ENCODE data around the gene CCDC85A.

CCDC85A gene

DNA sequence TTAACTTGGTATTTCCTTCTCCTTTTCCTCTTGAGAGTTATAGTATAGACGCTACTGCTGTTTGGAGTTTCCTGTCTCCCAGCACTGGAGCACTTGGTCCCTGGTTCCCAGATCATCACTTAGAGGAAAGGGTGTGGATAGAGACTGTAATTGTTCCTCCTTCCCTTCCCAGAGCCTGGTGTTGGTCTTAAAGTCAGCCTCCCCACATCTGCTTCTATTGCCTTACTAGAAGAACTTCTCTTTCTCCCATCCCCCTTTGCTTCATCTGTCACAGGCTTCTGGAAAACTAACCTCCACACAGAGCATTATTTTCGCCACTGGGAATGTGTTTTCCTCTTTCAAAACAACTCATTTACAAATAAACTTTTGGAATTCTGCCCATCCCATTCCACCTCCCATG is 131.0 kb downstream of the CCDC85A start:
- DNase-seq: no peak

DNA sequence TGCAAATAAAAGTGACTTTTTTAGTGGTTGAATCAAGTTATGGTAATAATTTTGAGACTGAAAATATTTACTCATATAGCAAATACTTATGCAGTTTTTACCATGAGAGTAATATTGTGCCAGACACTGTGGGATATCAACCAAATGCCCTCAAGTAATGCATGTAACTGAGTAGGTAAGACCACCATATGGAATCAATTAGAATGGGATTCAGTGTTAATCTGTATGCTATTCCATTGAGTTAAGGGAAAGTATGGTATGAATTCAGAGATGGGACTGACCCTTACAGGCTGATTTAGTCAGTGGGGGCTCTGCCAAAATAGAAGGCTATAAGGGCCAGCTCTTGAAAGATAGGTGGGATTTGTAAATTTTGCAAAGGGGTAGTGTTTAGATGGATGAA is 131.6 kb downstream of the CCDC85A start:
- no peak for DNase-seq

- DNase-seq: no peak
These were observed 132.2 kb downstream of the CCDC85A start for GRCh38 chr2:56316011-56316410.

DNA sequence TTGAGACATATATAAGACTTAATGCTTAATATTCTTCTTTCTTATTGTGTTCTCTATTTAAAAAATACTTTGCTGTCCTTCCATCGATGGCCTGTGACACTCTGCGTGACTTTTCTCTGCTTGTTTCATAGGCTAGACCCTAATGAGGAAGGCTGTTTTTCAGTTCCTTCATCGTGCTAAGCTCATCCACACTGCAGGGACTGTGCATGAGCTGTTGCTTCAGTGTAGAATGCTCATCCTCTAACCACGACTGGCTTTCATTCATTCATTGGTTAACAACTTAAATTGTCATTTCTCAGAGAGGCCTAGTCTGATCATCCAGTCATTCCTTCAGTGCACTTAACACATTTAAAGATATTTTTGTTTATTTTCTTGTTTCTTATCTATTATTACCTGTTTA is 134.4 kb downstream of the CCDC85A start:
- no peak for DNase-seq

GRCh38 chr2:56325661-56326345 is 142.0 kb downstream of the CCDC85A start:
- DNase-seq: no peak

DNA sequence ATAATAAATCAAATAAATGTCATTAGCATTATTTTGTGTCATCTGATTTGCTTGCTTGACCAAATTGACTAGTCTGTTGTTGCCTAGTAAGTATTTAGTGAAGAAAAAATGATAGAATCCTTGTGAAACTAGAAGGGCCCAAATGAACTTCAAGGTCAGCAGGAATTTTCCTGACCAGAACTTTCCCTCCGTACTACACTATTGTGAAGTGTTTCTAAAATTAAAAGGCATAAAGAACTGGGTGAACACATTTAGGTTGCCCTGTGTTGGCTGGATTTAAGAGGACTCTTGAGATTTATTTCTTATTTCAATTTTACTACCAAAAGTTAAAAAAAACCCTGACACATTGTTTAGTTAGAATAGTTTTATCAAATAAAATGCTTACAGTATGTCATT is 142.6 kb downstream of the CCDC85A start:
- DNase-seq: no peak

DNA sequence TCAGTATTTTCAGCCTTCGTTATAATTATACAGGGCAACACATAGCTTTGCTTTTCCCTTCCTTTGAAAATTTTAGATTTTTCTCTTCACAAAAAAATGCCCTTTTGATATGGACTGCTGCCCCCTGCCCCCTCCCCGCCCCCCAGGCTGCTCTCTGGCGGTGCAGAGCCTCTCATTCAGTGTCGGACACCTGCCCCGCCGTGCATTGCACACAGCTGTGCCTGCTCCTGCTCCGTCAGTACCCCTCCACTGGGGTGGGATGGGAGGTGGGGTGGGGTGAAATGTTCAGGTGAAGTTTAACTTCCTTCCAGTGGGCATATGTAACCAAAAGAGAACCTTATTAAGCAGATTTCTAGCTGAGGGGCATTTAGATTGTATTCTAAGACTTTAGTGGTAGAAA is 148.0 kb downstream of the CCDC85A start:
- DNase-seq: no peak

- no peak for DNase-seq
These were observed 150.2 kb downstream of the CCDC85A start for GRCh38 chr2:56333812-56334485.

GRCh38 chr2:56334622-56335021 is 150.8 kb downstream of the CCDC85A start:
- DNase-seq: no peak

DNA sequence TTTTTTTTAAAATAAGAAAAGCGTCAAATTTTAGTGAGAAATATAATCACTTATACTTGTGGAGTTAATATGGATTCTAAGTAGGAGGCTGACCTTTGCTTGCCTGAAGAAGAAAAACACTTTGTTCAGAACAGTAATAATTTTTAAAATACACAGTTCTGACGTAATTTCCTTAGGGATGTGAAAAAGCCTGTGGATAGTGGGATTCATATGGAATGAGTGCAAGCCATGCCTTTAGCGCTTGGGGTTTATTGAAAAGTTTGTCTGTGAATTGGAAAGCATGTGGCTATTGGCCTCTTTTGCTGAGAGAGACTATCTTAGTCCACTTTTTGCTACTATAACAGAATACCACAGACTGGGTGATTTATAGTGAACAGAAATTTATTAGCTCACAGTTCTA is 151.3 kb downstream of the CCDC85A start:
- DNase-seq: no peak

DNA sequence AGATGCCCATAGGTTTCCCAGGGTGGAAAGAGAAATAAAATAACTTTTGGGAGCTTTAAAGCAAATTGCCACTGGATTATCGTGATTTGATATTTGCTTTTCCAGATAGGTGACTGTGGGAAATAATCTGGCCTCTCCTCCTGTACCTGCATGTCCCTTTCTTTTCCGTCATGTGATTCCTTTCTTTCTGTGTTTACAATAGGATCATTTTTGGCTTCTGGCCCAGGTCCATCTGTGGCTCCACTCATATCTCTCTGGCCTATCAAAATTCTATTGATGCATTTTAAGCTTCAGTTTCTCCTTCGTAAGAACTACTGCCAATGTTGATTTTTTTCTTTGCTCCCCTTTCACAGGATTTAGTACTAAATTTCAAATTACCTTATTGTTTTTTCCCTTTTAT is 153.6 kb downstream of the CCDC85A start:
- no peak for DNase-seq

DNA sequence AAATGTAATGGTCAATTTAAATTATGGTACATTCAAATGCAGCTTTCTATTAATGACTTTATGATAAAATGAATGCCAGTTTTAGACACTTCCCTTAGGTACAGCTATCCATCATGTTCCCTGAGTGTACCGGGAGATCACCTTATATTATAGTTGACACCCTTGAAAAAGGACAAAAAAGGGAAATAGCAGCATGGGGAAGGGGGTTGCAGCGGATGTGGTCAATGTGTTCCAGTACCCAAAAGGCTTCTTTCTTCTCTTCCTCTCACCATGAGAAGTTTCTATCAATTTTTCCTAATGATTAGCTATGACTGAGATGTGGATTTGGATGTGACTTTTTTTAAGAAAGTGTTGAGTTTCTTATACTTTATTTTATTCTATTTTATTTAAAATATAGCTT is 154.4 kb downstream of the CCDC85A start:
- DNase-seq: no peak

GRCh38 chr2:56344771-56345170 is 161.0 kb downstream of the CCDC85A start:
- no peak for DNase-seq

GRCh38 chr2:56347881-56348280 is 164.1 kb downstream of the CCDC85A start:
- DNase-seq: no peak

GRCh38 chr2:56348392-56349210 is 164.8 kb downstream of the CCDC85A start:
- DNase-seq: no peak

GRCh38 chr2:56357655-56358295 is 174.0 kb downstream of the CCDC85A start:
- no peak for DNase-seq

DNA sequence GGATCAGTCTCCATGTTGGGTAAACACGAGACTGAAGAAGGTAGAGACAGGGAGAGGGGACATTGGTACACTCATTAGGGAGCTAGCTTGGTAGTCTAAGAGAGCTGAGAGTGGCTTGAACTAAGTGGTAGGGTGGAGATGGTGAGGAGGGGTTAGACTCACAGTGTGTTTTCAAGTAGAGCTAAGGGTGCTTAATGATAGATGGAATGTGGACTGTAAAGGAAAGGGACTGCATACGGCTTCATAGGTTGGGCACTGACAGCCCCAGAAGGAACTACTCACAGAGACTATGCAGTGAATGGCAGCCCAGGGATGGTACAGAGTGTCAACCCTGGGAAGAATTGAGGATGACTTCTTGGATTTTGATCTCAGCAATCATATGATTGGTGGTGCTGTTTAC is 178.1 kb downstream of the CCDC85A start:
- DNase-seq: no peak

DNA sequence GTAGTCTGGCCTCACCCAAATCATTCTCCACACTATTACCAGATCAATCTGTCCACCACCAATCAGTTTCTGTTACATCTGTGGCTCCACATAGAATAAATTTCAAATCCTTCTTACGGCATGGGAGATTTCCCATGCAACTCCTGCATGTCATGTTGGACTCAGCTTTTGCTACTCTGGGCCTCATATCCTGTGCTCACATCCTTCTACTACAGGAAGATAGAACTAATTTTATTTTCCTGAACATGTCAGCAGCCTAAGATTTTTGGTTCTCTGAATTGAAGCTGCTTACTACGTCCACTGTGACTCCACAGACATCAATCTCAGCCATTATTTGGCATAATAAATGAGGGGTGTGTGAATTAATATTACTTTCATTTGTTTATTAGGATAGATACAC is 181.1 kb downstream of the CCDC85A start:
- DNase-seq: no peak

- no peak for DNase-seq
These were observed 185.5 kb downstream of the CCDC85A start for GRCh38 chr2:56369316-56369715.

DNA sequence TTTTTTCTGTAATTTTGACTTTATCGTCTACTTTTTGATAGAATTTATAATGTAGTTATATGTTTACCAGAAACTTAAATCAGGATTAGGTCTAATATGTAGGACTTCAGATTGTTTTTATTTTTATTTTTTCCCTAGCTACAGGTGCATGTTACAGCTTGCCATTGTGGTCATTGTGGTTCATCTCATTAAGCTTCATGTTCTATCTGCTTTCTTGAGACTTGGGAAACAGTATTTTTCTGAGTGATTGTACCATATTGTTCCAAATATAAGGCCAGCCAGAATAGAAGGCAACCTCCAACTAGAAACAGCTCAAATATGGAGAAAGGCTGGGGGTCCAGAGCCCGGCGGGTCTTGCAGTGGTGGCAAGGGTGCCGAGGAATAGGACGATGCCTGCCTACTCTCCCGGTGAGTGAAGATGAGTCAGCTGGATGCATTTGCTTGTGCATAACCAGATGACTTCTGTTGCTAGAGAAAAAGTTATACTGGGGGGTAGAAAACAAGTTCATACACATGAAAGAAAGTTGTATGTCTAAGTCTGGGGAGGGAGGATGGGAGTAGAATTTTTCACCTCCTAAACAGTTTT is 188.4 kb downstream of the CCDC85A start:
- DNase-seq: no peak

GRCh38 chr2:56375251-56375650 is 191.5 kb downstream of the CCDC85A start:
- DNase-seq: no peak

GRCh38 chr2:56376699-56377665 is 193.2 kb downstream of the CCDC85A start:
- DNase-seq: no peak
